Upper lobe of left lung (tissue), 4 donors: Measurements from ENCODE around the gene PPCS.

Experiments
- POLR2A ChIP-seq, 4 donors: fragments of 450-650 bp; IDR thresholded peaks; one replicate each; pipeline ENCODE4 v1.5.1; 2016 to 2017; ENCODE audit warnings: antibody characterized with exemption in 4 of 4, mild to moderate bottlenecking in 2 of 4
- POLR2AphosphoS5 ChIP-seq, 2 donors: sonication (generic); formaldehyde crosslinking; IDR thresholded peaks; one replicate each; pipeline ENCODE4 v1.5.1; 2017; ENCODE audit warnings: antibody characterized with exemption in 2 of 2
- TF ChIP-seq, protein P1 (sequence below), 6 experiments: fragments of 450-650 bp in 4 of 6; fragments of 200-600 bp in 2 of 6; sonication (generic) in 2 of 6; IDR thresholded peaks; one replicate each; pipeline ENCODE4 v1.5.1; 2016 to 2019; ENCODE audit warnings: antibody characterized with exemption in 6 of 6

DNA sequence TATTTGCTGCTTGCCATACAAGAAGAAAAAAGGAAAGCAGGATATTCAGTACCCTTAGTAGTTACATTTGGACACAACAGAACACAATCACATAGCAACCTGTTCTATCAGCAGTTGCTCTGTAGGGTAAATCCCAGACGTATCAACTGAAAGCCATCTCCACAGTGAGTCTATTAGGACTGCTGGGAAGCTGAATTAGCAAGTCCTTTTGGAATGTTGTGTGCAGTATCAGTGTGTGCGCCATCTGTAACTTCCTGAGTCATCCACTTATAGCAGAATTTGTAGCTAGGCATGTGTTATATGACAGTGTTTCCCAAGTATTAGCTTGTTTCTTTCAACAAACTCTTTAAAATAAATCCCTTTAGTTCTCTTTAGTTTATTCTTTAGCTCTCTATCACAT is 28.0 kb downstream of the PPCS start:
- no peak for TF ChIP-seq POLR2AphosphoS5 (IDR thresholded peaks at IDR 0.05)
- TF ChIP-seq, protein P1, sequence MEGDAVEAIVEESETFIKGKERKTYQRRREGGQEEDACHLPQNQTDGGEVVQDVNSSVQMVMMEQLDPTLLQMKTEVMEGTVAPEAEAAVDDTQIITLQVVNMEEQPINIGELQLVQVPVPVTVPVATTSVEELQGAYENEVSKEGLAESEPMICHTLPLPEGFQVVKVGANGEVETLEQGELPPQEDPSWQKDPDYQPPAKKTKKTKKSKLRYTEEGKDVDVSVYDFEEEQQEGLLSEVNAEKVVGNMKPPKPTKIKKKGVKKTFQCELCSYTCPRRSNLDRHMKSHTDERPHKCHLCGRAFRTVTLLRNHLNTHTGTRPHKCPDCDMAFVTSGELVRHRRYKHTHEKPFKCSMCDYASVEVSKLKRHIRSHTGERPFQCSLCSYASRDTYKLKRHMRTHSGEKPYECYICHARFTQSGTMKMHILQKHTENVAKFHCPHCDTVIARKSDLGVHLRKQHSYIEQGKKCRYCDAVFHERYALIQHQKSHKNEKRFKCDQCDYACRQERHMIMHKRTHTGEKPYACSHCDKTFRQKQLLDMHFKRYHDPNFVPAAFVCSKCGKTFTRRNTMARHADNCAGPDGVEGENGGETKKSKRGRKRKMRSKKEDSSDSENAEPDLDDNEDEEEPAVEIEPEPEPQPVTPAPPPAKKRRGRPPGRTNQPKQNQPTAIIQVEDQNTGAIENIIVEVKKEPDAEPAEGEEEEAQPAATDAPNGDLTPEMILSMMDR (IDR thresholded peaks at IDR 0.05): no peak
- TF ChIP-seq POLR2A (IDR thresholded peaks at IDR 0.05): no peak
